Duodenal mucosa (tissue), 2 donors: ENCODE results near the gene LSM7.

Source experiments
- H3K27ac ChIP-seq: one replicate; pipeline ENCODE4 v1.7.0; 2013; ENCODE audit warnings: low read depth, low read length
- H3K27me3 ChIP-seq, 2 donors: one replicate each; pipeline ENCODE4 v1.7.0; 2013; ENCODE audit warnings: low read length in 2 of 2, control low read depth in 1 of 2; ENCODE audit not compliant: insufficient read depth in 2 of 2, control insufficient read depth in 1 of 2
- H3K36me3 ChIP-seq, 2 donors: one replicate each; pipeline ENCODE4 v1.7.0; 2013; ENCODE audit warnings: low read length in 2 of 2, control low read depth in 1 of 2; ENCODE audit not compliant: insufficient read depth in 2 of 2, control insufficient read depth in 1 of 2
- H3K4me1 ChIP-seq, 2 donors: one replicate each; pipeline ENCODE4 v1.7.0; 2013; ENCODE audit warnings: low read length in 2 of 2, control low read depth in 1 of 2; ENCODE audit not compliant: insufficient read depth in 2 of 2, control insufficient read depth in 1 of 2
- H3K4me3 ChIP-seq, 2 donors: one replicate each; pipeline ENCODE4 v1.7.0; 2013; ENCODE audit warnings: low read length in 2 of 2, low read depth in 1 of 2
- H3K9ac ChIP-seq, 2 donors: one replicate each; pipeline ENCODE4 v1.7.0; 2013; ENCODE audit warnings: low read length in 2 of 2, low read depth in 1 of 2
- H3K9me3 ChIP-seq, 2 donors: one replicate each; pipeline ENCODE4 v1.7.0; 2013; ENCODE audit warnings: low read length in 2 of 2, control low read depth in 1 of 2; ENCODE audit not compliant: control insufficient read depth in 1 of 2

LSM7 gene

GRCh38 chr19:2276429-2276986, 51.9 kb downstream of the LSM7 start:
- no peak overlapping the region for H3K4me3 ChIP-seq

GRCh38 chr19:2275588-2276428, 52.6 kb downstream of the LSM7 start:
- H3K27ac ChIP-seq, result no peak overlapping the region
- H3K9me3 ChIP-seq, result no peaks in the 10 kb centered on the region
- no peak overlapping the region for H3K4me3 ChIP-seq
- no peaks in the 10 kb centered on the region for H3K27me3 ChIP-seq
- H3K9ac ChIP-seq, result no peak overlapping the region
- H3K4me1 ChIP-seq, result peaks cover 34 to 41% of the 10 kb centered on the region in 2 donors
- peaks cover 7 to 17% of the 10 kb centered on the region in 2 donors for H3K36me3 ChIP-seq

More at GRCh38 chr19:2276429-2276986, 51.9 kb downstream of the LSM7 start:
- peaks cover 33 to 37% of the 10 kb centered on the region in 2 donors for H3K4me1 ChIP-seq
- H3K36me3 ChIP-seq, result peaks cover 6 to 16% of the 10 kb centered on the region in 2 donors
- no peaks in the 10 kb centered on the region for H3K27me3 ChIP-seq
- no peak overlapping the region for H3K27ac ChIP-seq
- H3K9ac ChIP-seq, result no peak overlapping the region
- H3K9me3 ChIP-seq, result no peaks in the 10 kb centered on the region

GRCh38 chr19:2274931-2275535, 53.4 kb downstream of the LSM7 start:
- H3K9ac ChIP-seq, result no peak overlapping the region
- peaks cover 7 to 17% of the 10 kb centered on the region in 2 donors for H3K36me3 ChIP-seq
- H3K4me3 ChIP-seq, result no peak overlapping the region
- peak overlapping the region; percentile 20 for H3K27ac ChIP-seq
- H3K27me3 ChIP-seq, result no peaks in the 10 kb centered on the region
- H3K4me1 ChIP-seq, result peaks cover 34 to 41% of the 10 kb centered on the region in 2 donors
- H3K9me3 ChIP-seq, result no peaks in the 10 kb centered on the region

GRCh38 chr19:2274185-2274711, 54.1 kb downstream of the LSM7 start:
- peak overlapping the region in 1 of 2 donors; percentile 44 for H3K9ac ChIP-seq
- peaks cover 34 to 41% of the 10 kb centered on the region in 2 donors for H3K4me1 ChIP-seq
- peak overlapping the region in 1 of 2 donors; percentile 37 for H3K4me3 ChIP-seq

GRCh38 chr19:2273356-2274184, 54.8 kb downstream of the LSM7 start:
- Histone ChIP-seq H3K36me3 (peaks cover 7 to 17% of the 10 kb centered on the region in 2 donors), H3K4me1 (peaks cover 34 to 41% of the 10 kb centered on the region in 2 donors), H3K4me3 (peak overlapping the region; percentile 43 to 55), H3K27me3 (no peaks in the 10 kb centered on the region), H3K9me3 (no peaks in the 10 kb centered on the region), H3K27ac (peak overlapping the region; percentile 73), H3K9ac (peak overlapping the region; percentile 6 to 54)

More at GRCh38 chr19:2274185-2274711, 54.1 kb downstream of the LSM7 start:
- Histone ChIP-seq H3K27me3 (no peaks in the 10 kb centered on the region), H3K36me3 (peaks cover 7 to 17% of the 10 kb centered on the region in 2 donors), H3K27ac (no peak overlapping the region), H3K9me3 (no peaks in the 10 kb centered on the region)
